AG08395 (cell line): Measurements from ENCODE around the gene TACR1.
"Not testable (repeated sequence)": the region's sequence is repeated elsewhere in the genome, so short reads cannot be mapped to it uniquely, and the experiment has no call there.

Source experiments
- DNase-seq: peaks from one replicate; pipeline ENCODE4 v3.0.0; 2012; ENCODE audit warnings: mixed read lengths, low spot score

TACR1 gene

GRCh38 chr2:75194184-75194868, 5.0 kb downstream of the TACR1 start:
- DNase-seq: no peak

- DNase-seq: no peak
Measured at GRCh38 chr2:75192496-75192895, 6.8 kb downstream of the TACR1 start.

- DNase-seq: no peak
Measured at GRCh38 chr2:75190271-75190990, 8.9 kb downstream of the TACR1 start.

GRCh38 chr2:75186821-75187220, 12.5 kb downstream of the TACR1 start:
- DNase-seq: peak; percentile 3

GRCh38 chr2:75182606-75183005, 16.7 kb downstream of the TACR1 start:
- DNase-seq: no peak

DNA sequence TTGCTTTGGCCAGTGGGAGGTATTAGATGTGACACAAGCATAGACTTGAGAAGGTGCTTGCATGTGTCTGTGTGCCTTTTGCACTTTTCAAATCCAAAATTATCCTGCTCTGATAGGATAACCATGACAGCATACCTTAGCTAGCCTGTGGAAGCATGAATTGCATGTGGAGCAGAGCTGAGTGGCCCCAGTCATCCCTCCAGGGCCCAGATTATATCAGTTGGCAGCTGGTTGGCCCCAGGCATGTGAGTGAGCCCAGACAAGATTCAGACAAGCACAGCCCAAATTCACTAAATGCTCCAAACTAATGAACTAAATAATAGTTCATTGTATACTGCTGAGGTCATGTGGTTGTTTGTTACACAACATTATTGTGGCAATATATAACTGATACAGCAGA, 18.8 kb downstream of the TACR1 start:
- DNase-seq: no peak

DNA sequence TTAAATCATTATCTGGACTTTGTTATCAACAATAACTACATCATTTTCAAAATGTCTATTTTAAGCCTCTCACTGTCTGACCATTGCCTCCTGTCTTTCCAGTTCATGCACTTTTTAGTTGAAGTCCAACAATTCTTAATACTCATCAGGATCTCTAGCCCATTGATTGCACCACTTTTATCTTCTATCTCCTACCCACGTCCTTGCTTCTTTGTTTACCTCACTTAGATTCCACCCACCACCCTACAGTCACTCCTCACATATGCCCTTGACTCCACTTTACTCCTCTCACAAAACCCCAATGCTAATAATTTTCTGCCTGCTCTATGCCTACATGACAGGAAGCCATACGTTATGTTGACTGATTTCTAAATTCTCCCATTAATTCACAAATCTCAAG, 21.9 kb downstream of the TACR1 start:
- no peak for DNase-seq

- DNase-seq: no peak
Measured at GRCh38 chr2:75175456-75175855, 23.9 kb downstream of the TACR1 start.

GRCh38 chr2:75174981-75175380, 24.3 kb downstream of the TACR1 start:
- no peak for DNase-seq

DNA sequence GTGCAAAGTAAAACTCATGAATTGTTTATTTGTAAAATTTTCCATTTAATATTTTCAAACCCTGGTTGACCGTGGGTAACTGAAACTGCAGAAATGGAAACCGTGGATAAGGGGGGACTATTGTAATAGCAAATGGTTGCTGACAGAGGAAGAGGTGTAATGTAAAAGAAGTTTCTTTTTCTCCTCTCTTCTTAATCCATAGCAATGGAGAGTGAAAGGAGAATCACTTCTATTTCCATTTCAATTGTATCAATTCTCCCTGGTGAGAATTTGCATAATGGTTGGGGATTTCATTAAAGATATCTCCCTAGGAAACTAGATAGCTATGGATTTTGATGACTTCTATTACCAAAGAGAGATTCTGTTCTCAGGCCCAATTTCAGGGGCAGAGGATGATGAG, 24.8 kb downstream of the TACR1 start:
- DNase-seq: no peak

- DNase-seq: no peak
Measured at GRCh38 chr2:75173740-75174139, 25.6 kb downstream of the TACR1 start.

- DNase-seq: not testable (repeated sequence)
Measured at GRCh38 chr2:75171423-75171822, 27.9 kb downstream of the TACR1 start.

GRCh38 chr2:75170889-75171288, 28.4 kb downstream of the TACR1 start:
- DNase-seq: no peak

DNA sequence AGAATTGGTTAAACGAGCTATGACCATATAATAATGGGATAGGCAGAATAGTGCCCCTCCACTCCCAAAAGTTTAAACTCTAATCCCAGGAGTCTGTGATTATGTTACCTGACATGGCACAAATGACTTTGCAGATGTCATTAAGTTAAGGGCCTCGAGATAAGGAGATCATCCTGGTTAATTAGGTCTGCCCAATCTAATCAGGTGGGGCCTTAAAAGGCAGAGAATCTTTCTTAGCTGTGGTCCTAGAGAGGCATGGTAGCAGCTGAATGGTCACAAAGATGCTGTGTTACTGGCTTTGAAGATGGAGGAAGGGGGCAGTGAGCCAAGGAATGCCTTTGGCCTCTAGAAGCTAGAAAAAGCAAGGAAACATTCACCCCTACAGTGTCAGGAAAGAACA, 31.1 kb downstream of the TACR1 start:
- no peak for DNase-seq

- DNase-seq: no peak
Measured at GRCh38 chr2:75166491-75166890, 32.8 kb downstream of the TACR1 start.

DNA sequence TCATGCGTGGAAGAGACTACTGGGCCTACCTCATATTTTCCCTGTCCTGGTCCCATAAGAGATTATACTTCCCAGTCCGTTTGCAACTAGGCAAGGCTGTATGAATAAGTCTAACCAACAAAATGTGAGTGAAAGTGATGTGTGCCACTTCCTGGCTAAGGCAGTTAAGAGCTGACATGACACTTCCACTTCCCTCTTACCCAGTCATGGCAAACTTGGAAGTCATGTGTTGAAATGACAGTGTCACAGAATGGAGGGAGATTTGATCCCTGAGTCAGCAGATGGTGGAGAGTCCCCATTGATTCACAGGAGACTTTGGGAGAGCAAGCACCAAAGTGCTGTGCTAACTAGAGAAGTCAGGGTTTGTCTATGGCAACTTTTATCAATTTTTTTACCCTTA, 36.4 kb downstream of the TACR1 start:
- no peak for DNase-seq

DNA sequence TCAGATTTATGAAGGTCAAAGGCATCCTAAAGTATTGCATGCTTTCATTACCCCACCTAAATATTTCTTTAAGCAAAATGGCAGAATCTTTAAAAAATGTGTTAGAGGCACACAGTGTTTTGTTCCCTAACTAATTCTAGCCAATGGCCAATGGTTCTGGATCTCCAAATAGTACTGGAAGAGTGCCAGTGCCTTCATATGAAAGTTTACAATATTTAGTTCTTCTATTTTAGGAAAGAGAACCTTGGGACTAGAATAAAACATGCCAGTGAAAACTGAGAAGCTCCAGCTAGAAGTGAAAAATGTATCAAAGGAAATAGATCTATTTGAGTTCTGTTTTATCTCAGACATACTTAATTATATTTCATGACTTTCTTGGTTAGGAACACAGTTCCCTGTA, 37.1 kb downstream of the TACR1 start:
- no peak for DNase-seq

DNA sequence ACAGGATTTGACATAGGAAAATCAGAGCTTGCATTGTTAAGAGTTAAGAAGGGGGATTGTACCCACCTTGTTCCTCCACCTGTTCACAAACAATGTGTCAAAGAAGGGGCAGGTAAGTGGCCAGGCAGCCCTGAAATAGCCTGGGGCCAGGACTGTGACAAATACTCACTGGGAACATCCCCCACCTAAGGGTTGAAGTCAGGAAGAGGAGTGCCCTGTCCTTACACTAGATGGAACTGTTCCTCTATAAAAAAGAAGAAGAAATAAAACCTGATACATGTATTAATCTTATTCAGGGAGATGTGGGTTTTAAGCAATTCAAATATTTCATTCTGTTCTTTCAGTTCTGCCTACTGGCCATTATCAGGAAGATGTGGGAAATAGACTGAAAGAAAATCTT, 41.9 kb downstream of the TACR1 start:
- peak; percentile 46 for DNase-seq

- DNase-seq: peak; percentile 63
Measured at GRCh38 chr2:75155115-75155514, 44.2 kb downstream of the TACR1 start.

DNA sequence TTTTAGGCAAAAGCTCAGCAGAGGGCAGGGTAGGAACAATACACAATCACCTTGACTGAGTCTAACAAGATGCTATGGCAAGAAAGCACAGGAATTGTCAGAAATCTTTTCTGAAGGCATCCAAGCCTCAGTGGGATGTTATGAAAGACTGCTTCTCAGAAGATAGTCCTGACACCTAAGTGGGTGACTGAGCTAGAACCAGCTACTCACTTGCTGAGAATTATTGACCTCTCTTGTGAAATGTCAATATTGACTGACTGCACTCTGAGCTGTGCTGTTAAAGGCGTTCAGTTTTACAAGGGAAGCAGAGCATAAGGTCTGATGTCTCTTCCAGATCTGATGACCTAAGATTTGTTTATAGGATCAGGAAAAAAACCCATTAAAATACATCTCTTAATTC, 46.1 kb downstream of the TACR1 start:
- DNase-seq: no peak

DNA sequence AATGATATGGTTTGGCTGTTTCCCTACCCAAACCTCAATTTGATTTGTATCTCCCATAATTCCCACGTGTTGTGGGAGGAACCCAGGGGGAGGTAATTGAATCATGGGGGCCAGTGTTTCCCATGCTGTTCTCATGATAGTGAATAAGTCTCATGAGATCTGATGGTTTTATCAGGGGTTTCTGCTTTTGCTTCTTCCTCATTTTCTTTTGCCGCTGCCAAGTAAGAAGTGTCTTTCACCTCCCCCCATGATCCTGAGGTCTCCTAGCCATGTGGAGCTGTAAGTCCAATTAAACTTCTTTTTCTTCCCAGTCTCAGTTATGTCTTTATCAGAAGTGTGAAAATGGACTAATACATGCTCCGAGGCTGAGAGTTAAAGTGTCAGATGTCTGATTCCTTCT, 47.1 kb downstream of the TACR1 start:
- not testable (repeated sequence) for DNase-seq

- DNase-seq: not testable (repeated sequence)
Measured at GRCh38 chr2:75147884-75148283, 51.4 kb downstream of the TACR1 start.

- DNase-seq: peak; percentile 50
Measured at GRCh38 chr2:75146606-75147332, 52.6 kb downstream of the TACR1 start.
